T-helper 22 cell (primary cell): ENCODE data around the gene CACNA1S.

ENCODE experiments used
- DNase-seq: peaks from one replicate; pipeline ENCODE4 v3.0.0-alpha.2; 2020; ENCODE audit warnings: low read depth

CACNA1S gene

DNA sequence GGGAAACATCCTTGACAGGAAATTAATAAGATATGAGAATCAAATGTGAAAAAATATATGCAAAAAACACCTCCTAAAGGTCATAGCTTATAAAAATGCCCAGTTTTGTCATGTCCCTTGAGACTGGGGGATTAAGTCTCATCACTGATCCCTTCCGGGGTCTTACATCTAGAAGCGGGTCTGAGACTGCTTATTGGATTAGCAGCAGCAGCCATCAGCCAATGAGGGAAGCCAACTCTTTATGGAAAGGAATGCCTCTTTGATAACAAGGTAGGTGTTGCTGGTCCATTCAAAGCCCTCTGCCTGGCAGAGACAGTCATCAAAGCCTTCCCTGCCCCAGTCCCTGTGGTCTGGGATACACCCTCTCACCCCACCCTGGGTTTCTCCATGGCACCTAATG, 3.9 kb upstream of the CACNA1S start:
- DNase-seq: no peak

DNA sequence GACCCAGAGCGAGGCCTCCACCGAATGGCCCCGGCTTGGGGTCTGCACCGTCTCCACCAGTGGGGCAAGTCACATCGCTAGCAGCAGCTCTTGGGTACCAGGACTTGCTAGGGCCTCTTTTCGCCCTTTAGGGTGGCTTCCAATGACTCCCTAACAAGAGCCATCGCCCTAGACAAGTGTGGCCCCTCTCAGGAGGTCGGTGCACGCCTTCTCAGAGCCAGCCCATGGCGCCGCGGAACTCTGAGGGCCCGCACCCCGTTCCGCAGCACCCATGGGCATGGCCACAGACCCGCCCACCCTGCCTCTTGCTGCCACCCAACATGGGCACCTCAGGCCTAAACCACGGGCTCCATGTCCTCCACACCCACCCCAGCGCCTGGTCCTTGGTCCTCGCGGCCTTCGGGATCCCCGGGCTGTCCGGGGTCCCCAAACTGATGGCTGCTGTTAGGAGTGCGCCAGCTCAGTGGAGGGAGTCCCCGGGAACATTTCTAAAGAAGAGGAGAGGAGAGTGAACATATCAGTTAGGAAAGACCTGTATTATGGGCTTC, 3.2 kb upstream of the CACNA1S start:
- DNase-seq: no peak

DNA sequence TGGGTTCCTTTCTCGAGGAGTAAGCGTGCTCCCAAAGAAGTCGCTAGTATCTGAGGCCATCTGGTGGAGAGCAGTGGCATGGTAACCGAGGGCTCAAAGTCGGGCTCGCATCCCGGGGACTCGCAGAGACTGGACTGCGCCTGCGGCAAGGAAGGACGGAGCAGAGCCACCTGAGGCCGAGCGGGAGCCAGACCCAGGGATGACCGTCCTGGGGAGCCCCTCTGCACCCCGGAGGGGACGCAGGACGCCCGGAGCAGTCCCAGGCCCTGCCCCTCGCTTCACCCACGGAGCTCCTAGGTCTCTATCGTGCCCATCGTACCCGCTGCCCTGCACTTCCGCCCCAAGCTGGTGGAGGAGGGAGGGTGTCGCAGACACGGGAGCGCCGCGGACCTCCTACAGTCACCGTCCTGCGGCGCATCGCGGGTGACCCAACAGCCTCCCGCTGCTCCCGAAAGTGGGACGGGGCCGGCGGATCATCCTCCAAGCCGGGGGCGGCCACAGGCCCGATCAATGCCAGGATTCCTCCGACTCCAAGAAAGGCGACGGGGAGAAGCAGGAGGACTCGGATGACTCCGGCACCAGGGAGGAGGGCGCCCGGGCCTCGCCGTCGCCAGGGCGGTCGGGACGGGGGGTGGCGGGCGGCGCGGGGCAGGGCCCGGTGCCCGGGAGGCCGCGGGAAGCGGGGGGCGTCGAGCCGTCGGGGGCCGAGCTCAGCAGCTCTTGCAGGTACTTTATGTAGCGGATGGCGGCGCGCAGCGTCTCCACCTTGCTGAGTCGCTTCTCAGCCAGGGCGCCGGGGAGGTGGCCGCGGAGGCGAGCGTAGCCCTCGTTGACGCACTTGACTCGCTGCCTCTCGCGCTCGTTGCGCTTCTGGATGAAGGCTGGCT, 2.3 kb upstream of the CACNA1S start:
- DNase-seq: peak; percentile 41

DNA sequence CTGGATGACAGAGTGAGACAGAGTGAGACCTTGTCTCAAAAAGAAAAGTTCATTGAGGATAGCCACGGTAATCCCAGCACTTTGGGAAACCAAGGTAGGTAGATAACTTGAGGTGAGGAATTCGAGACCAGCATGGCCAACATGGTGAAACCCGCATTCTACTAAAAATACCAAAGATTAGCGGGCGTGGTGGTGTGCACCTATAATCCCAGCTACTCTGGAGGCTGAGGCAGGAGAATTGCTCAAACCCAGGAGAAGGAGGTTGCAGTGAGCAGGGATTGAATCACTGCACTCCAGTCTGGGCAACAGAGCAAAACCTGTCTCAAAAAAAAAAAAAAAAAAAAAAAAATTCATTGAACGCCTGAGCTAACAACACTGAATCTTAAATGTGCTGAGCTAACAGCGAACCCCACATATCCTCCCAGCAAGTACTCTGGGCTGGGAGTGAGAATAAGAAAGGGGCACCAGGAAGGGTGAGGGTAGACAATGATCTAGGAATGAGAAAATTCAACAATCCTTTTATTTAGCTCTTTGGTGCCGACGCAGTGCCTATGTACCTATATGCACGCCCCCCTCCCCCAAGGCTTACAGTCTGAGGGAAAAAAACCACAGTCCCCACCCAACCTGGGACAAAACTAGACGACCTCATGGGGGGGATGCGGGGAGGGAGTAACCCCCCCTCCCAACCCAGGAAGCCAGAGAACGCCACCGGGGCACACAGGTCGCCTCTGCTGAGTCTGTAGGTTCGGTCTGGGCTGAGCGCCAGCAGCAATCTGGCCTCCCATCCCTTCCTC, 1.4 kb upstream of the CACNA1S start:
- DNase-seq: no peak

DNA sequence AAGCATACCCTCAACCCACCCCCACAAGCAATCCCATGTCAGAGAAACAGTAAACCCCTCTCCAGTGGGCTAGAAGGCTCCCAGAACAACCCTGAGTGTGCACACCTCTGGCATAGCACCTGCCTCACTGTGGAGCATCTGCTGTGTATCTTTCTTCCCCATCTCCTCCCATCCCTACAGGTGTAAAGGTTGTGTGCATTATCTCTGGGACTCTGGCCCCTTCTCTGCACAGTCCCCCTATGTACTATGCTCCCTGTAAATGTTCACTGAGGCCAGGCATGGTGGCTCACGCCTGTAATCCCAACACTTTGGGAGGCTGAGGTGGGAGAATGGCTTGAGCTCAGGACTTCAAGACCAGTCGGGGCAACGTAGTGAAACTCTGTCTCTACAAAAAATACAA, 700 bp upstream of the CACNA1S start:
- no peak for DNase-seq

DNA sequence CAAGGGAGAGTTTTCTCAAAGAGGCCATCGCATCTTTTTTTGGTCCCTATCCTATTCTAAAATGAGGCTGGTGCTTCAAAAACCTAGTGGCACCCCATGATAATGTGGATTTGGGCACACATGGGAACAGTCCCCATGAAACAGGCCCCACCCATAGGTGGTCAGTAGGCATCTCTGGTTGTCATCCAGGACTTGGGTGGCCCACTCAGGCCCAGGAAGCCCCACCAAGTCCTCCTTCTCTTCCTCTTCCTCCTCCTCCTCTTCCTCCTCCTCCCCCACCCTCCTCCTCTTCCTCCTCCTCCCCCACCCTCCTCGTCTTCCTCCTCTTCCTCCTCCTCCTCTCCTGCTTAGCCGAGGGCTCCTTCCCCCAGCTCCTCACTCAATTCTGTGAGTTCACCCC, 554 bp downstream of the CACNA1S start:
- DNase-seq: no peak

DNA sequence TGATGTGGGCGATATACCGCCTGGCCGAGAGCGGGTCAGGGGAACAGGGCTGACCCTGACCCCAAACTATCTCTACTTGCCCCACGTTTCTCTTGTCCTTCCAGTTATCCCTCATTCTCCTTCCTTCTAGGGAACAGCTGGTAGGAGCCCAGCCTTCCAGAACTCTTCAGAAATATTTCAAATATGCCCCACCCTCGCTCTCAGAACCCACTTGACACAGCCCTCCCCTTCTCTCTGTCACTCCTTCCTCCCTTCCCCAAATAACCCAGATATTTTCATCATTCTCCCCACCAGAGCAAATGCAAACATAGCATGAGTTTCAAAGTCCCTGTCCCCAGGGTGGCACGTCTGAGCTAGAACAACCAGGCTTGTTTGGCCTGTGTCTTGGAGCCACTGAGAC, 1.1 kb downstream of the CACNA1S start:
- DNase-seq: no peak

DNA sequence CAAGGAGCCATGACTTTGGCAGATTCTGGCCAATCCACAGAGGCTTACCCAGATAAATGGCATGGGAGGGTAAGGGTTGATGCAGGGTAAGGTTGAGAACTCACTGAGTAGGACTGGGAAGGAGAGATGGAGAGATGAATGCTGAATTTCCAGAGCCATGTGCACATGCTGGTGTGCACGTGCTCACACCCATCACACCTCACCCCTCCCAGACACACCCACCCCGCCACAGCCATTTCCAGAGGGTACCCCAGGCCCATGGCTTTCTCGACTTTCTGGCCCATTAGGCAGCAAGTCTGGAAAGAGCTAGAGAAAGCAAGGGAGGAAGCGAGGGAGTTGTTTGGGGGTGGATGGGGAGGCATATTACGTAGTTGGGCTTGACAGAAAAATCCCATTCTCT, 1.6 kb downstream of the CACNA1S start:
- DNase-seq: no peak

DNA sequence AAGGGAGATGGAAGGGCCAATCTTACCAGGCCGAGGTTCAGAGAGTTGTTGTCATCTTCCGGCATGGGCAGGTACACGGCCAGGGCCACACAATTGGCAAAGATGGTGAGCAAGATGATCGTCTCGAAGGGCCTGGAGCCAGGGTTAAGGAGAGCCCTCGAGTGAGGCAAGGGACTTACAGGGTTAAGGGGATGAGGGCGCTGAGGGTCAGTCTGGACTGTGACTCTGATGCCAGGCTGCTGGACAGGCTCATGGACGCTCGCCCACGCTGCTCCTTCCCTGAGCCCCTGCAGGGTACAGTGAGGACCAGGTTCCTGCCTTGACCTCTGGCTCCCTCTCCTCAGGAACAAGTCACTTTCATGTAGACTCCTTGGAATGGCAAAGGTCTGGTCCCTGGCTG, 2.1 kb downstream of the CACNA1S start:
- no peak for DNase-seq

DNA sequence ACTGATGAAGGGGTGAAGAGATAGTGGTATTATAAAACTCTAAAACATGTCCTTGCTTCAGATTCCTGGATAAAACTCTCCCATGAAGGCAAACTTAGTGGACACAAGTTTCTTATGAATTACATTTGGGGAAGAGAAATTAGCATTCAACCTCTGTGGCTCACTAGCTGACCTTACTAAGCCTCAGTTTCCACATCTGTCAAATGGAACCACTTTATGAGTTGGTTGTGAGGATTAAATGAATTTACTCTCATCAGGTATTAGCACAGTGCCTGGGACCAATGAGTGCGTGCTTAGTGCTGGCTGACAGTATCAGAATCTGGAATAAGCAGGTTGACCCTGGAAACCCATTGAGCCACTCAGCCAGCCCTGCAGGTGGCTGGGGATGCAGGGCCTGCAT, 2.6 kb downstream of the CACNA1S start:
- DNase-seq: no peak

DNA sequence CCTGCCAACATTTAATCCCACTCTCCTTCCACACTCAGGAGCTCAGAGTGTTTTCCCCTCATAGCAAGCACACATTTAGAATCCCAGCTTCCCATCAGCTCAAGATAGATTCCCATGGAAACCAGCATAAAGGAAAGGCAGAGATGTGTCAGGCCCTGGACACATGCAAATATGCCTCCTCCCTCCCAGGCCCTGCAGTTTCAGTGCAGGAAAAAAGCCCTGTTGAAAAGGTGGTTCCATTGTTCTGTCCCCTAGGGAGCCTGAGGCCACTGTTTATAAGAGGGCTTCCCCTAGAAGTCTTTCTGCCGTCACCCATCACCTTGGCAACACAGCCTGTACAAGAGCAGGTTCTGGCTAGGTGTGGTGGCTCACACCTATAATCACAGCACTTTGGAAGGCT, 3.6 kb downstream of the CACNA1S start:
- no peak for DNase-seq

DNA sequence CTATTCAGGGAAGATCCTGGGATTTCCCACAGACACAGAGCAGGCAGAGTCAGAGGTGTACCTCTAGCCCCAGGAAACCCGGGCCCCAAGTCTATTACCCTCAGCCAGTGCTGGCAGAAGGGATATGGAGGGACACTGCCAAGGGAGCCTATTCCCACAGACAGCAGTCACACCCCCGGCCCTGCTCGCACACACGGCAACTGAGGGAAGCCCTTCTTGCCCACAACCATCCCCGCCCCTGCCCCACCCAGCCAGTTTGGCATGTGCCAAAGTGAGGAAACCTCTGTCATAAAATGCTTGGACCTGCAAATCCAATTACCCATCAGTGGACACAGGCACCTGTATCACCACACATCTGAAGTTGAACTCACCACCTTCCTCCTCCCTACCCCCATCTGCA, 6.5 kb downstream of the CACNA1S start:
- DNase-seq: no peak

DNA sequence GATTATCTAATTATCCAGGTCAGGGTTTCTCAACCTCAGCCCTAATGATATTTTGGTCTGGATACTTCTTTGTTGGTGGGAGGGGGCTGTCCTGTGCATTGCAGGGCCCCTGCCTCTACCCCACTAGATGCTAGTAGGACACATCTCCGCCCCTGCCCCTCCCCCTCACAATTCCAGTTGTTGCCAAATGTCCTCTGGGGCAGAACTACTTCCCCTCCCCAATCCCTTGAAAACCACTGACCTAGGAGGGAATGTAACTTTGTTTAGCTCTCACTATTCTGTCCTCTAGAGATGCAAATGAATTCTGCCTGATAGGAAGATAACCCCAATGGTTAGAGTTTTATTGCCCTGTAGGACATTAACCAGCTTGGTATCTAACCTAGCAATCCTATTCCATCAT, 8.1 kb downstream of the CACNA1S start:
- no peak for DNase-seq

DNA sequence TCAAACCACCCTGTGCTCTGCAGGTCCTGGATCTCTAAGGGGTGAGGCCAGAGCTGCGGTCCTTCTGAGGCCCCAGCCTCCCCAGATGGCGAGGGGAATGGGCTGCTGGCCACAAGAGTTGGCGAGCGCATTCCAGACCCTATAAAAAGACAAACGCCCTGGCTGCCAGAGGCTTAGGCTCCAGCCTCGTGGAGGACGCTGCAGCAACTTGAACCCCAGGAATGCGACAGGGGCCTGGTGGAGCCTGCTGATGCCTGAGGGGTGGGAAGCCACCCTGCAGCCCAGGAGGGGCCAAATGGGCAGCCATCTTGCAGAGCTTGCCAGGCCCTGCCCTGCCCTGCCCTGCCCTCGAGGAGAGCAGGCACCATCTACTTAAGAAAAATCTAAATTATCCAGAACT, 8.6 kb downstream of the CACNA1S start:
- no peak for DNase-seq

DNA sequence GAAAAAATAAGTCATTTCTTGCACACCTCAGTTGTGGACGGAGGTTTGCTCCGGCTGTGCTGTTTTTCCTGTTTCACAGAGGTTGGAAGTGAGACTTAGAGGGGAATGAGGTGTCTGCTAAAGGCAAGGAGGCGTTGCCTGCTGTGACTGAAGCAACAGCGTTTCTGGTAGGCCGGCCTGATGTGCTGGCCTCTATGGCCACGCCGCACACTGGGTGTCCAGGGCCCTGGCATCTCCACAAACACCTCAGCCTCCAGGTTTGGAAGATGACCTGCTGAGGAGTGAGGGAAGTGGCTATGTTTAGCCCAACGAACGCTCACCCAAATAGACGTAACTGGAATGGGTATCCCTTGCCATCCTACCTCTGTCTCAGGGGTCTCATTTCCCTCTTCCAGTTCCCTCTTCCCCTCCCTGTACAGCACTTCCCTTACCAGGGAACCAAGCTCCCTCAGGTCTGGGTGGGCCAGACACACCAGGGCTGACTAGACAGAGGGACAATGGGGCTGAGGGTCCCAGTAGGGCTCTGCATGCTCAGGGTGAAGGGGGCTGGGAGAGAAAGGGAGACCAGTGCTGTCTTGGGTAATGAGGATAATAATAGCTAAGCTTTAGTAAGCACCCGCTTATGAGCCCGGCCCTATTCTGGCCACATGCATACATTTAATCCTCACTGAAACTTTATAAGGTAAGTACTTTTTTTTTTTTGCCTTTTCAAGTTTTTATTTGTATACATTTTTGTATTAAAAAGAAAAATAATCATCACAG, 11.9 kb downstream of the CACNA1S start:
- DNase-seq: no peak

DNA sequence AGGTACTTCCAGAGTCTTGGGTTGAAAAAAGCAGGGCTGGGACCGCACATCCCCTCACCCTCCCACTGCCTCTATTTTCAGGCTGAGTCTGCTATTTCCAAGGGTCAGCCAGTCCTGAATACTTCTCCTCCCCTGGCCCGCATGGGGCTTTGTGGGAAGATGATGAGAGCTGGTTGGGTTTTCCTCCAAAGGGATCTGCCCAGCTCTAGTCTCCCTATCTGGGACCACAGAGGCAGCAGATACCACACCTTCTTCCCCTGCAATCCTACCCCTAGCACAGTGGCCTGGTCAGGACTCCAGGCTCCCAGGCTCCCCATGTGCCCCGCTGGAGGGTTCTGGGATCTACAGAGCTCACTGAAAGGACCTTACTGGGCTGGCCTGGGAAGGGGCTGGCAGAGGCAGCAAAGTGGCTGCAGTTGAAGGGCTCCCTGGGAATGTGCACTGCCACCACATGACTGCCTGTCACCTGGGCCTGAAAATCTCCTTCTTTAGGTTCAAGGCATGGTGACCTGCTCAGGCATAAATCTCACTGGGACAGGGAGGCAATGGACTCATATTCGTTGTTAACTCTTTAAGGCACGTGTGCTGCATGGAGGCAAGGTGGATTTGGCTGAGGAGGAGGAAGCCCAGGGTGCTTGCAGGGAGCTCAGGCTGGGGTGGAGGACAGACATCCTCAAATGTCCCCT, 13.1 kb downstream of the CACNA1S start:
- DNase-seq: no peak

DNA sequence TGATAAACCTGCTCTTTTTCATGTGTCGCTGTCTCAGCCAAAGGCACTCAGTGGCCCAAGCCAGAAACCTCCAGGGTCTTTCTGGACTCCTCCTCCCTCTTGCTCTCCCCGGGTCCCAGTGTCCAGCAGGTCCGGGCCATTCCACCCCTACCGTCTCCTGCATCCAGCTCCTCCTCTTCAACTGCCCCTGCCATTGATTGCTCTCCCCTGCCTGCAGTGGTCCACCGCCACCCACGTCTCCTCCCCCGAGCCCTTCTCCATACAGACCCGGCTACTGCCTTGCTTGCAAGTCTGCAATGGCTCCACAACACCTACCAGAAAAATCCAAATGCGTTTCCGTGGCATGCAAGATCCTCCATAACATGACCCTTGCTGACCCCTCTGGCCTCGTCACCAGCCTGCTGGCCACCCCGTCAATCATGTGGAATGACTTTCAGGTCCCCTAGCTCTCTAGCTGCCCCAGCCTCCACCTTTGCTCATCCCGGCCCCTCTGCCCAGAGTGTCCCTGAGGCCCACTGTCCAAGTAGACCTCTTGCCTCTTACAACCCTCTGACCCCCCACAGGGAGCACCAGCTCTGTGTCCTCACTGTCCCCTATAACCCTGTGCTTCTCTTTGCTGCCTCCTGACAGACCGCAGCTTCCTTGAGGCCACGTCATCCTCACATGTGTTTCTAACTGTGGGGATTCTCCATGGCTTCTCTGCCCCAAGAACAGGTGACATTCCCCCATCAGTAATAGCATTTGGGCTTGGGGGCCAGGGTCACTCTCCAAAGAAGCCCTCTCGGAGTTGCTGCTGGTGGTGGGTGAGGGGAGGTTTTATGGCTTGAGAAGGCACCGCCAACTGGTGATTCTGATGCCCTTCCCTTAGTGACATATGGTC, 15.0 kb downstream of the CACNA1S start:
- no peak for DNase-seq

DNA sequence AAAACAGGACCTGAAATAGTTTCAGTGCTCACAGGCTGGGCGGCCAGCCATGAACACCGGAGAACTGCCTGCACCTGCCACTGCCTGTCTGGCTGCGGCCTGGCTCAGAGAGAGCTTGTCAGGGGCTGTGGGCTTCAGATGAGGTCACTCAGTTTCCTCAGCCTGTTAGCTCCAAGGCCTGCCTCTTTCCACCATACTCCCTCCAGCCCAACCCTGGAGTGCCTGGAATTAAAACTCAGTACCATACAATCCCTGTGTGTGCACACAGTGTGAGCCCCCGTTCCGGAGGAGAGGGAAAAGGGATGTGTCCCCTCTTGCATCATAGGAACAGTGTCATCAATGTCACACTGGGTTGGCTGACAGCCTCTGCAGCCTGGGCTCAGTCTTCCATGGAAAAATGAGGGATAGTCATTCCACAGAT, 16.2 kb downstream of the CACNA1S start:
- DNase-seq: no peak

DNA sequence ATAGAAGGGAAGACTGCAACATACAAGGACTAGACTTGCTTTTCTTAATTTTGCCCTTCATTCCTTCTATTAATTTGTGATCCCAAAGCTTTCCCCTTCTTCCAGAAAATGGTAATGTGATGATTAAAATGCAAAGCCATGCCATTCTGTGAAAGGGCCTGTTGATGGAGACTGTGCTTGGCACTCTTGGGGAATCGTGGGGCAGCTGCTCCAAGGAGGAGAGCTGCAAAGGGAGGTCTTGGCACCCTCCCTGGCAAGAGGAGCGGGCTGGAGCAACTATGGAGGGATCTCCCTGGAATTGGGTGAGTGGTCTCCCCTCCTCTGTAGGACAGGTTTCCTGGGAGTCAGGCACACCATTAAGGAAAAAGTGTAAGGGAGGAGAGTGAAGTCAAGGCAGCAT, 16.6 kb downstream of the CACNA1S start:
- no peak for DNase-seq

DNA sequence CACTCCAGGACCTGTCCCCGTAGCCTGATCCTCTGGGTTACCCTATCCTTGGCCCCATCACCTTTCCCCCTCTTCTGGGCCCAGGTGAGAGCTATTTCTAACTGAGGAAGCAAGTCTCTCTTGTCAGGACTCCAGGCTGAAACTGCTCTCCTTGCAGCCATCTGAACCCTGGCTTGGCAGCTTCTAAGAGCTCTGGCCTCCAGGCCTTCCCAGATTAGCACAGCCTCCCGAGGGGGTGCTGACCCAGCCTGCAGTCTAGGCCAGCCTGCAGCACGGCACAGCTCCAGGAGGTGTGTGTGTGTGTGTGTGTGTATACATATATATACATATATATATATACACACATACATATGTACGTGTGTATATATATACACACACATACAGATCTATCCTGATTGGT, 17.4 kb downstream of the CACNA1S start:
- DNase-seq: no peak

DNA sequence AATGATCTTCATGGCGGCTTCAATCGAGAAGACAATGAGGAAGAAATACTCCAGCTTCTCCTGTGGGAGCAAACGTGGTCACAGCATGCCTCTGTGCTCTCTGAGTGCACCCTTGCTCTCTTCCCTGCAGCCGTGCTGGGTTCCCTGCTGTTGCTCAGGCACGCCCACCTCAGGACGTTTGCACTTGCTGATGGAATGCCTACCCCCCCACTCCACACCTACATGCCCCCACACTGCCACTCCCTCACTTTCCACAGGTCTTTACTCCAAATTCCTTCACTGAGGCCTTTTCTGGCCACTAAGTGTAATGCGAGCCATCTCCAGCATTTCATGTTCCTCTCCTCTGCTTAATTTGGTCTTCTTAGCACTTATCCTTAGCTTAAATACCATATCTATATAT, 18.3 kb downstream of the CACNA1S start:
- DNase-seq: no peak
